HG02678 (cell line): Measurements from ENCODE around the gene PTPRQ.

ENCODE experiments used
- ATAC-seq: cut with Tn5 transposase; IDR thresholded peaks from one replicate; pipeline ENCODE4 v1.9.1; 2021; ENCODE audit warnings: mild to moderate bottlenecking, moderate library complexity; ENCODE audit not compliant: unreplicated experiment

The PTPRQ gene

DNA sequence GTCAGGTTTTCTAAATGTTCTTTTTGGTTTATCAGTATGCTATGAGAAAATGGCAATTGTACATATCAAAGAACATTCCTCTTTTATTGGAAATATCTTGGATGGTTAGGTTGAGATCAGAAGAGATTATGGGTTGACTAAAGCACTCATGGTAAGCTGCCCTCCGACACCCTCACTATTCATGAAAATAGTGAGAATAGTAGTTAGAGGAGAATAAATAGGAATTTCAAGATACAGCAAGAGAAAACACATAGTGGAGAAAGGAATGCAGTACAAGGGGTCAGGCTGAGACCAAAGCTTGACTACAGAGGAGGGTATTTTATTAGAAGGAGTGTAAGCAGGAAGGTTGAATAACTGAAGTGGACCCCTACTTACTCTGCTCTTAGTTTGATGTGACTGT lies 112.5 kb downstream of the PTPRQ start:
- ATAC-seq: no peak

DNA sequence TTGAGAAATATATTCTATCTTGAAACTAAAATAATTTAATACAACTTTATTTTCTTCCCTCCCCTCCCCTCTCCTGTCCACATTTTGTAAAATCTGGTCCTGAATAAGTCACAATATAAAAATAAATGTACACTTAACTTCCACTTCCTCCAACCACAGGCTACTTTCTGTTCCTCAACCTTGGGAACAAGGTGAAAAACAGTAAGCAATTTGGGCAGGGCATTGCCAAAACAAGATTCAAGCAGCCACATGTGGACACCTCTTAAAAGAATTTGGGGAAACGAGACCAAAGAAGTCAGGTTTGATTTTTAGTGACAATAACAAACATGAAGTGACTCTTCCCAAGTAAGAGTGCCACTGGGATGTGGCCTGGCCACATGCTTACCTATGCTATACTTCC lies 115.7 kb downstream of the PTPRQ start:
- no peak for ATAC-seq

DNA sequence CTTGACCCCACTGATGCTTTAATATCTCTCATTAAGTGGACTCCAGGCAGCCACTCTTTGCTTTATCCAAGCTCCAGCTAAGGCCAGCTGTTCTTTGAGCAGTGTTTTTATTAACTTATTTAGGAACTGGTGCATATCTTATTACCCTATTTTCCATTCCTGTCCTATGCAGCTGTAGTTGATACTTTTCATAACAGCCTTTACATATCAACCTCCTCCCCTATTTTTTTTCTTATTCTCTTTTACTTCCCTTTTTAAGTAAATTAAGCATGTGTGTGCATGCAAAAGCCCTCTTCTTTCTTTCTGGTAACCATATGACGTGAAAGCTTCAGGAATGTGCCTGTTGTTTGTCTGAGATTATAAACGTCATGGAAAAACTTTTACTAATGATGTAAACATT lies 121.2 kb downstream of the PTPRQ start:
- ATAC-seq: no peak

DNA sequence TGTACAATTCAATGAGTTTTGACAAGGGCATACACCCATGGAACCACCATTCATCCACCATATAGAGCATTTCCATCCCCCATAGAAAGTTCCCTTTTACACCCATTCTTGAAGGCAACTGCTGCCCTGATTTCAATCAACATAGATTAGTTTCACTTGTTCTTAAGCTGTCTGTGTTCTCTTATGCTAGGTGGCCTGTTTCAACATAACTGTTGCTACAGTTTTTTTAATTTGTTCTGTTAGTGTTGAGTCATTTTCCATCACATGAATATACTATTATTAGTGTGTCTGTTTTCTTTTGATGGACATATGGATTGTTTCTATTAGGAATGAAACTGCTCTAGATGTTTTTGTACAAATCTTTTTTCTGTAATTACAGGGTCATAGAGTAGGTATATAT lies 123.4 kb downstream of the PTPRQ start:
- no peak for ATAC-seq

DNA sequence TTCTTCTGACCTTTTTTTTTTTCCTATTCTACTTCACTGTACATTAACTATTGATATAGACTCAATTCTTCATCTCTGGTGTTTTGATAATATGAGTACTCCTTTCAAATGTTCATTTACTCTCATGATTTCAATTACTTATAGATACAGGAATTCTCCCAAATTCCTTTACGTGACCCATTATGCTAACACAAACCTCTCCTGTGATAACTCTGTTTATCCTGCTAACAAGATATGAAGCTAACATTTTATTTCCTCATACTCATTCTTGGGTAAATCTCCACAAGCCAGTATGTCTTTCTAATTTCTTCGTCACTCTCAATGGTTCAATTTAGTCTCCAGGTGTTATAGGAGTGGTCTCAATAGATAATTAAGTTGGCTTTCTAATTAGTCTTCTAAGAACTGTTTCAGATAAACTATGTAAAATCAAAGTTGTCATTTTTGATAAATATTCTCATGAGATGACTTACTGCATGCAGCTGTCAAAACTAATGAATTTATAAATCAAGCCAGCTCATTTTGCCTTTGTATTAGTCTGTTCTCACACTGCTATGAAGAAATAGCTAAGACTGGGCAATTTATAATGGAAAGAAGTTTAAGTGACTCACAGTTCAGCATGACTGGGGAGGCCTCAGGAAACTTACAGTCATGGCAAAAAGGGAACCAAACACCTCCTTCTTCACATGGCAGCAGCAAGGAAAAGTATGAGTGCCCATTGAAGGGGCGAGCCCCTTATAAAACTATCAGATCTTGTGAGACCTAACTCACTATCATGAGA lies 132.8 kb downstream of the PTPRQ start:
- ATAC-seq: no peak

DNA sequence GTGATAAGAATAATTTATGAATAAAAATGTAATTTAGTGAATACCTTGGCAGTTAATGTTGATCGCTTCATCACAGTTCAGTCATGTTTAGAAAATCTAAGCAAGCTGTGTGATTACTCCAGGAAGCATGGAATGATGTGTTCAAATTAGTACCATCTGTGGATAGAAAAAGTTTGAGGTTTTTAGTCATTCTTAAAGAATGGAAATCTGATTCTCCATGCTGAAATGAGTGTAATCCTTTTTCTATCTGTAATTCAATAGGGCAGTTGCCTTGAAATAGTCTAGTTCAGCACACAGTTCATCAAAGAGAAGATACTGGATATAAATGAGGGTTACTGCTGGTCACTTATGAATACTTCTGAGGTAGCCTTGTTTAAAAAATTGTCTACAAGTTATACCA lies 136.2 kb downstream of the PTPRQ start:
- no peak for ATAC-seq

DNA sequence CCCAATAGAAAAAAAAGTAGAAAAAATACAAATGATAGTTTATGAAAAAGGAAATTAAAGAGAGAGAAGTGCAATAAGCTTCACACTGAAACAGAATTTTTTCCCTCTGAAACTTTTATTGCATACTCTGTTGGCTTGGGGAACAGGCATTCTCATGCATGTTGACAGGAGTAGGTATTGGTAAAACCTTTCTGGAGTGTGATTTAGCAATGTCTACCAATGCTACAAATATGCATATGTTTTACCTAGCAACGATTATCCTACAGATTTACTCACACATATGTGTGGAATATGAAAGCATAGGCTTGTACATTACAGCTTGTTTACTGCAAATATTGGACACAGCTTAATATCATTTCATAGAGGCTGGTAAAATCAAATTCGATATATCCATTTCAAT lies 137.7 kb downstream of the PTPRQ start:
- no peak for ATAC-seq

DNA sequence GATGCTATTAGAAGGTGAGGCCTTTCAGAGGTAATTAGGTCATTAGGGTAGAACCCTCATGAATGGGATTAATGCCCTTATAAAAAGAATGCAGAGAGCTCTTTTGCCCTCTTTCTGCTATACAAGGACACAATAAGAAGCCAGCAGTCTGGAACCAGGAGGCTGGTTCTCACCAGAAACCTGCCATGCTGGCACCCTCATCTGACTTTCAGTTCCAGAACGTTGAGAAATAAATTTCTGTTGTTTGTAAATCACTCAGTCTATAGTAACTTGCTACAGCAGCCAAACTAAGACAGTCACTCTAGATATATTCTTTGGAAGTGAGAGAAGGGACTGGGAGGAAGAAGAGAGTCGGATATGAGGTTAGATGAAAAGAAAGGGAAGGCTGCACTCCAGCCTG lies 138.4 kb downstream of the PTPRQ start:
- no peak for ATAC-seq

DNA sequence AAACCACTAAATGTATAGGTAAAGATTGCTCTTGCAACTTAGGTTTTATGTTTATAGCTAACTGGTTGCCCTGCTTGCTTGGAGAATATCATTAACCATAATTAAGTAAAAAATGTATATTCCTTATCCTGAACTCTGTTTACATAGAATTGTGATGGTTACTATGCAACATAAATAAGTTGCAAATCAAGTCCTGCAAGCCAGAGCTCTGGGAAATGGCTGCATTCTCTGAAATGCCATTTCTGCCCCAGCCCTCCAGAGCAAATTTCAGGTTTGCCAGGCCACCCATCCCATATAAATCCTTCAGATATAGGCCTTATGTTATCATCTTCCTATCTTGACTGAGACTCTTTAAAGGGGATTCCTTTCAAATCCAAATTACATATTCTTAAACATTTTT lies 145.0 kb downstream of the PTPRQ start:
- ATAC-seq: no peak

DNA sequence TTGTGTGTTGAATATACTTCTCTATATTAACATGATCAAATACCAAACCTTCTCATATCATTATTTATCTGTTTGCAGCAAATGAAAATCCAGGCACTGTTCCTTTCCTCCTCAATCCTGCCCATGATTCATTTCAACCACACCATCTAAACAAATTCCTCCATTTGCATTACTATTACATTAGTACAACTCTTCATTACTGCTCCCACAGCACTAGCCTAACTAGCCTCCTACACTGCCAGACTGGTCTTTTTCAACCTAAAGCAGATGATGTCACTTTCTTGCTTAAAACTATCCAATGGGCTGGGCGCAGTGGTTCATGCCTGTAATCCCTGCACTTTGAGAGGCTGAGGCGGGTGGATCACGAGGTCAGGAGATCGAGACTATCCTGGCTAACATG lies 146.1 kb downstream of the PTPRQ start:
- no peak for ATAC-seq

DNA sequence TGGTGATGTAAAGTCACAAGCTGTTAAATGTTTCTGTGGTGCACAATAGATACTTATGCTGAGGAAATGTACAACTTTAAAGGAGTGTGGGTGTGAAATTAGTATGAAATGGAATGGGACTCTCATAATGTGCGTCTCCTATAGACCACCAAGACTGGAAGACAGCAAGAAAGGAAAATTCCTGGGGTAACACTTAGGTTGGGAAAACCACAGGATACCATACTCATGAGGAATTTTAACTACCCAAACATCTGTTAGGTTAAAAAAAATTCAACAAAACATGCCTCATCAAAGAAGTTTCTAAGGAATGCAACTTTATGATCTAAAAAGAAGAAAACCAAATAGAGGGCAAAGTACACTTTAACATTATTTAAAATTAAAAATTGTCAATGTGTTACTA lies 149.7 kb downstream of the PTPRQ start:
- ATAC-seq: no peak

DNA sequence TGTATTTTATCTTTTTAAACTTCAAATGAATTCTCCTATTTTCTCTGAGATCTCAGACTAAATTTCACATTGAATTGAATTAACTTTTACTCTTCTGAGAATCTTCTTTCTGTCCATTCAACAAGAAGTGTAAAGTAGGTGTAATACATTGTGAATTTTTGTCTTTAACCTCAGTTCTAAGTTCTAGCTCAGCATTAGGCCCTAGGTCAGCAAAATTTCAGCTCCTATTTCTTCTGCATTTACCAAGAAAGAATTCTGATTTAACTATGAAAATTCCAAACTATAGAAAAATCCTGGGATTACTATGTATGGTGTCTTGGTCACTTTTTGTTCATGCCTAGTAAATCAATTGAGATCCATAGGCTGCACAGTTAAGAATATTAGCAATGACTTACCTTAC lies 152.5 kb downstream of the PTPRQ start:
- ATAC-seq: no peak

DNA sequence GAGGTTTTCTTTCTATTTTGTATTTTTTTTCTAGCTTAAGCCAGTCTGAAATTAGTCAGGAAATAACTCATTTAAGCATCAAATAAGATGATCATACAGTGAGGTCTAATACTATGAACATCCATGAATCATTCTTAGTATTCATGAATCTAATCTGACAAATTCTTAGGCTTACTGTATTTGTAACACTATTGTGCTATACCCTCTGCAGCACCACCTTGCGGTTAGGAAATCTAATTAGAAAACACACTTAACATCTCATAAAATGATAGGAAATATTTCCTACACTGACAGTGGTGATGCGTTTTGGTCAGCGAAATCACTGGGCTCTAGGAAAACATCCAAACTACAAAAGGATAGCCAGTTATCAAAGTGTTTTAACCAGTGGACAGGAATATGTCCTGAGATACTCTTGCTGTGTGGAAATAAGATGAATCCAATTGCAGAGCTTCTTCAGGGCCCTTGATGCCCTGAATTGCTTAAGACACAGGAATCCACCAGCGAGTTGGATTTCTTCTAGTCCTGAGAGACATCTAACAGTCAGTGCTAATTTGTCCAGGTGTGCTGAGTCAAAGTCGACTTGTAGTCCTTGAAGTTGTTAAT lies 154.1 kb downstream of the PTPRQ start:
- no peak for ATAC-seq

DNA sequence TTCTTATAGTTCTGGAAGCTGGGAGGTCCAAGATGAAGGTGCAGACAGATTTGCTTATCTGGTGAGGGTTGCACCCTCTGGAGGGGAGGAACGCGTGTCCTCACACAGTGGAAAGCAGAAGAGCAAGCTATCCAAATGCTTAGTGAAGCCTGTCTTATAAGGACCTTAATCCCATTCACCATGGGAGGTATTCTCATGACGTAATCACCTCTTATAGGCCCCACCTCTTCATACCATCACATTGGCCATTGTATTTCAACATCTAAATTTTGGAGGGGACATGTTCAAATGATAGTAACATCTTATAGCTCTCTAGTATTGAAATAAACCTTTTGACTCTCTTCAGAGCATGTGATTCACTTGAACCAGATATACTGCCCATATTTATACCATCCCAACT lies 158.4 kb downstream of the PTPRQ start:
- no peak for ATAC-seq

DNA sequence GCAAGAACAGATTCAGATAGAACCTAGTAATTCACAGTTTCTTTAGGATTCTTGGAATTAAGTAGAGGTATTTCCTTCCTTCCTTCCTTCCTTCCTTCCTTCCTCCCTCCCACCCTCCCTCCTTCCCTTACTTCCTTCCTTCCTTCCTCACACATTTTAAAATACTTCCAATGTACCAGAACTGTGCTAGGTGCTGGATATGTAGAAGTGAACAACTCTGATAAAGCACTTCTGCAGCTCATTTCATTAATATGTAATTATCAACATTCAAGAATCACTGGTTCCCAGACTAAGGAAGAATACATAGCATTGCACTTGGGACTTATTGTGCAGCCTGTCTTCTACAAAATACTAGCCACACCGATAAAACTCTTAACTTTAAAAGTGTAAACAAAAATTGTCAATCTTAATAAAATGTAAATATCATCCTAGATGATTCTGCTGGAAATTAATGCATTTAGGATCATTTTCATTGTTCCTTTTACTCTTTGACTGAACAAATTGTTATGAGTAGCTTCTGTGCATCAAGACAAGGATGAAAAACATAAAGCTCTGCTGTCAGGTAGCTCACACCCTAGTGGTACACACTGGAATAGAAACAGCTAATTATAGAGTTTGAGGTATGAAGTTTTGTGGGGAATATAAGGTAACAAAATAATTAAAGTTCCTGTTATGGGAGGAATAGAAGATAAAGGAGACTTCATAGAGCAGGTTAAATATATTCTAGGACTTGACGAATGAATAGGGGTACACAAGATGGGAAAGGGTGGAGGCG lies 163.5 kb downstream of the PTPRQ start:
- ATAC-seq: no peak

DNA sequence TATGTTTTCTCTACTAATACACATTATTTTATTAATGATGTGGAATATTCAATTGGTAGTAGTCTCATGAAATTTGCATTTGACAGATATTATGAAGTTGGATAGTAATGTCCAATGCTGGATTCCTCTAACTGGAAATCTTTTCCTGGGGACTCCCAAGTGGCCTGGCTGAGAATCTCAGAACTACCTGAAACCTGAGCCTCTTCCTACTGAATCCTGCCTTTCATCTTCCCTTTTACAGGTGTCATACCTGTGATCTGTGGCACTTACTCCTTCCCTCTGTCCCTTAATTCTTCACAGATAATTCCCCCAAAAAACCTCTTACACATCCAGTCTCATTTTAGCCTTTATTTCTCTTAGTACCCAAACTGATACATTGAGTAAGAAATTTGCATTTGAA lies 173.7 kb downstream of the PTPRQ start:
- ATAC-seq: no peak

DNA sequence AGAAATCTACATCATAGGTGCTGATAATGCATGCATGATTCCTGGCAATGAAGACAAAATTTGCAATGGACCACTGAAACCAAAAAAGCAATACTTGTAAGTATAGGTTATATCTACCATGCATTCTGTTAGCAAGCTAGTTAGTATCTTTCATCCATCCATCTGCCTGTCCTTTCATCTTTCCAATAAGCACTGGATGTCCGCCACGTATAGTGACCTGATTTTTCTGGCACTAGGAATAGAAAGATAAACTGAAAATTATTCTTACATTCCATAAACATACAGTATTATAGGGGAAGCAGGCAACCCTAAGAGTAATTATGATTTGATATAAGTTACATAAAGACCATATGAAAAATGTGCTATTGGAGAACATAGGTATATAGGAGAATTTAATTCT lies 176.2 kb downstream of the PTPRQ start:
- ATAC-seq: no peak

DNA sequence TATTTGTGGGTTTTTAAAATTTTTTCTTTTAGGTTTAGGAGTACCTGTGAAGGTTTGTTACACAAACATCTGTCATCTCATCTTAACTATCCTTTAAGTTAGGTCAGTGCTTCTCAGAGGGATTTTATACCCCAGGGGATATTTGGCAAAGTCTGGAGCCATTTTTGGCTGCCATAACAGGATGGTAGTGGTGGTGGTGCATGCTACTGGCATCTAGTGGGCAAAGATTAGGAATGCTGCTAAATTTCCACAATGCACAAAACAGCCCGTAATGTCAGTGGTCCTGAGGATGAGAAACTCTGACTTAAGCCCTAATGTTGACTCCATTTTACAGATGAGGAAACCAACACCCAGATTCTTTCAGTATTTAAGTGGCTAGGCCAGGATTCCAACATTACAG lies 178.2 kb downstream of the PTPRQ start:
- ATAC-seq: no peak

DNA sequence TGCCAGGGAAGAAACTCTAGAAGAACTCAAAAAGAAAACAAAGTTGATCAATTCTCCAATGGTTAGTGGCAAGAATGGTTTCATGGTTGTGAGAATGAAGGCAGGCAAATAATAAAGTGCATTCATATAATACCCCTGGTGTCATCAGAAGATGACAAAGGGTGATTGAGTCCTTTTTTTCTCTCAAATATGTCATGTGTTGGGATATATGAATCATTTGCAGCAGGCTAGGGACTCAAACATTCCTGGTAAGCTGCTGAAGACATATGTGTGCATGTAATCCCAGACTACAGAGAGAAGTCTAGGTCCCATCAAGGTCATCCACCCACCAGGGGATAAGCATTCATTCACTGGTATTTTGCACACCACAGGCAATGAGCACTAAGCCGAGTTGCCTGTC lies 181.0 kb downstream of the PTPRQ start:
- ATAC-seq: no peak

DNA sequence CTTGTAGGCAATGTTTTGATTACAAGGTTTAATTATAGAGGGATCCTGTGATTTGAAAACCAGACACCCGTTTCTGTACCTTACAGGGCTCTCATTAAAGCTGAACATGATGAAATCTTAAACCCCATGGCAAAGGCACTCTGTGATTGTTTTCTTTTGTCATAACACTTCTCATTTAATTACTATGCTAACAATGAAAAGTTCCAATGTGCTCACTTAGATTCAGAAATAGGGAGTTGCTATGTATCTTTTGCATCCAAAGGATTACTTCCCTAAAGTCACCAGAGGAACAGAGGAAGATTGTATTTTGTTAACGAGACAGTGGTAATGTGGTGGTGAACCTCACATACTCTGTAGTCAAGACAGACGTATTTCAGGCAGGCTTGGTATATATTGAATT lies 181.9 kb downstream of the PTPRQ start:
- ATAC-seq: no peak

DNA sequence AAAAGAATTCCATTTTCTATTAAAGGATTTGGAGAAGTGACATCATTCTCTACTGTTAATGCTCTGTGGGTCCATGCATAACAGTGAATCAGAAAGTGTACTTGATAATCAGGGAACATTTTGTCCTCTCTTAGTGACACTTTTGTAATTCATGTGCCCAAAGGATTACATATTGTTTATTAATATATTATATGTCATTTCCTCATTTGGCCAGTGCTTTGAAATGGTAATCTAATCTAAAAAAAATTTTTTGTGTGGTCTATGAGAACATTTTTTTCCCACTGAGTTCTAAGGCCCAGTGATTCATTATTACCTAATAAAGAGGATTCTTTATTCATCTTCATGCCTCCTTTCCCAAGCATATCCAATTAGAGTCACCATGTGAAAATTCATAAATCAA lies 183.7 kb downstream of the PTPRQ start:
- ATAC-seq: no peak

DNA sequence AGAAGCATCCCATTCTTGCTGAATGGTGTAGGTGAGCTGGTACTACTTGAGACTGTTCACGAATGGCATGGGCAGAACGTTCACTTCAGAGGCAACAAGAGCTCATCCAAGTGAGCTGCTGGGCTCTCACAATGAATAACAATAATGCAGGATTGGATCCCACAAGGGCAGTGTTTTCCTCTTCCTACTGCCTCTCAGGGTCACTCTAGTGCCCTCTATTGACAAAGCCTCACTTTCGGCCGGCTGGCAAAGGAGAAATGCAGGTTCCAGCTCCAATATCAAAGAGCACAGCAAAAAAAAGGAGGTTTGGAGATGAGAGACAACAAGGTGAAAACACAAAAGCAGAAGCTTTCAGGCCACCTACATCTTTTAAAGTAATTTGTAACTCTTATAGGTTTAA lies 188.8 kb downstream of the PTPRQ start:
- no peak for ATAC-seq
